ENCODE data around the gene TOM1.

Gene TOM1

GRCh38 chr22:35299673-35300499 lies at the start of gene TOM1:
TSS of gene TOM1 (plus strand) at chr22:35299894. CDS start at chr22:35299929, 35 bp downstream.
- TF ChIP-seq TCF12 (IDR thresholded peaks at IDR 0.05; ENCODE audit: low read depth) (peak; percentile 60), ZBTB7A (IDR thresholded peaks at IDR 0.05; ENCODE audit: low read depth) (no peak), NFIC (IDR thresholded peaks at IDR 0.05) (peak; percentile 5; the same call in 1 of the 2 replicates), RAD21 (IDR thresholded peaks at IDR 0.05; ENCODE audit: low read depth) (no peak), YY1 (IDR thresholded peaks at IDR 0.05; ENCODE audit: low read depth) (no peak), USF1 (IDR thresholded peaks at IDR 0.05) (peak; percentile 100), TAF1 (IDR thresholded peaks at IDR 0.05; ENCODE audit: low read depth) (peak; percentile 35), EP300 (IDR thresholded peaks at IDR 0.05; ENCODE audit: borderline replicate concordance) (no peak; the same call in 1 of the 2 replicates), TEAD4 (IDR thresholded peaks at IDR 0.05) (peak; percentile 25; the same call in 1 of the 2 replicates), CEBPB (IDR thresholded peaks at IDR 0.05) (no peak), MAX (IDR thresholded peaks at IDR 0.05) (peak; percentile 59; the same call in 1 of the 2 replicates), EGR1 (IDR thresholded peaks at IDR 0.05) (peak; percentile 89), CREB1 (IDR thresholded peaks at IDR 0.05; ENCODE audit: low read depth) (no peak; the same call in 1 of the 2 replicates), REST (IDR thresholded peaks at IDR 0.05; ENCODE audit: low read depth) (no peak), FOXM1 (IDR thresholded peaks at IDR 0.05; ENCODE audit: borderline replicate concordance, low read depth) (no peak)

GRCh38 chr22:35250156-35250555 lies 49.5 kb upstream of the TOM1 start:
- TF ChIP-seq TAF1 (IDR thresholded peaks at IDR 0.05; ENCODE audit: low read depth) (no peak), EGR1 (IDR thresholded peaks at IDR 0.05) (no peak), RAD21 (IDR thresholded peaks at IDR 0.05; ENCODE audit: low read depth) (no peak), MAX (IDR thresholded peaks at IDR 0.05) (no peak), USF1 (IDR thresholded peaks at IDR 0.05) (no peak), EP300 (IDR thresholded peaks at IDR 0.05; ENCODE audit: borderline replicate concordance) (no peak), NFIC (IDR thresholded peaks at IDR 0.05) (no peak), YY1 (IDR thresholded peaks at IDR 0.05; ENCODE audit: low read depth) (no peak), ZBTB7A (IDR thresholded peaks at IDR 0.05; ENCODE audit: low read depth) (no peak), TCF12 (IDR thresholded peaks at IDR 0.05; ENCODE audit: low read depth) (no peak)

- TF ChIP-seq MAX (IDR thresholded peaks at IDR 0.05), result no peak
- no peak for TF ChIP-seq TCF12 (IDR thresholded peaks at IDR 0.05; ENCODE audit: low read depth)
These were observed 45.7 kb upstream of the TOM1 start for GRCh38 chr22:35253946-35254345.

- TF ChIP-seq EP300 (IDR thresholded peaks at IDR 0.05; ENCODE audit: borderline replicate concordance) (no peak), TCF12 (IDR thresholded peaks at IDR 0.05; ENCODE audit: low read depth) (no peak), TAF1 (IDR thresholded peaks at IDR 0.05; ENCODE audit: low read depth) (no peak), FOXM1 (IDR thresholded peaks at IDR 0.05; ENCODE audit: borderline replicate concordance, low read depth) (no peak), ZBTB7A (IDR thresholded peaks at IDR 0.05; ENCODE audit: low read depth) (no peak), REST (IDR thresholded peaks at IDR 0.05; ENCODE audit: low read depth) (no peak), YY1 (IDR thresholded peaks at IDR 0.05; ENCODE audit: low read depth) (no peak), MAX (IDR thresholded peaks at IDR 0.05) (no peak), CREB1 (IDR thresholded peaks at IDR 0.05; ENCODE audit: low read depth) (no peak)
These were observed 42.7 kb upstream of the TOM1 start for GRCh38 chr22:35257002-35257320.

- TF ChIP-seq RAD21 (IDR thresholded peaks at IDR 0.05; ENCODE audit: low read depth), result no peak
- peak; percentile 97 for TF ChIP-seq TAF1 (IDR thresholded peaks at IDR 0.05; ENCODE audit: low read depth)
- TF ChIP-seq YY1 (IDR thresholded peaks at IDR 0.05; ENCODE audit: low read depth), result peak; percentile 97
- TF ChIP-seq EGR1 (IDR thresholded peaks at IDR 0.05), result no peak
- TF ChIP-seq MAX (IDR thresholded peaks at IDR 0.05), result peak; percentile 60
- no peak for TF ChIP-seq CEBPB (IDR thresholded peaks at IDR 0.05)
- TF ChIP-seq CREB1 (IDR thresholded peaks at IDR 0.05; ENCODE audit: low read depth), result no peak
- TF ChIP-seq EP300 (IDR thresholded peaks at IDR 0.05; ENCODE audit: borderline replicate concordance), result no peak; the same call in 1 of the 2 replicates
- peak; percentile 16; the same call in 1 of the 2 replicates for TF ChIP-seq ZBTB7A (IDR thresholded peaks at IDR 0.05; ENCODE audit: low read depth)
- no peak for TF ChIP-seq FOXM1 (IDR thresholded peaks at IDR 0.05; ENCODE audit: borderline replicate concordance, low read depth)
- TF ChIP-seq TEAD4 (IDR thresholded peaks at IDR 0.05), result peak; percentile 61
- no peak; the same call in 1 of the 2 replicates for TF ChIP-seq TCF12 (IDR thresholded peaks at IDR 0.05; ENCODE audit: low read depth)
These were observed 42.1 kb upstream of the TOM1 start, which contains the start of gene HMGXB4 for GRCh38 chr22:35257321-35258190. TSS of gene HMGXB4 (plus strand) at chr22:35257493. CDS start at chr22:35262391, 4,898 bp downstream.
